Naive thymus-derived CD4-positive, alpha-beta T cell (primary cell): ENCODE data around the gene ATP11B. TPM values are rescaled to one million over a fixed set of nuclear protein-coding genes. Genes with fewer than 3 reads are reported as not detected.

Experiments used
- ATAC-seq: fragments of 150-1000 bp; cut with Tn5 transposase; 2 replicates; pipeline ENCODE4 v1.10.0; 2021; ENCODE audit warnings: mild to moderate bottlenecking, moderate library complexity
- CTCF ChIA-PET: fragments of 350-600 bp; sonication (Branson Sonifier 250); formaldehyde crosslinking; loops from one replicate; lab custom pipeline; 2021; ENCODE audit warnings: antibody characterized with exemption; lab: Charles Lee
- POLR2A ChIA-PET: fragments of 350-600 bp; sonication (Branson Sonifier 250); formaldehyde crosslinking; loops from one replicate; lab custom pipeline; 2021; ENCODE audit warnings: antibody characterized with exemption, inconsistent platforms; lab: Charles Lee
- DNase-seq, 9 donors: peaks; one replicate each; pipeline versions ENCODE4 v3.0.0 to v3.0.0-alpha.2; 2020 to 2022; ENCODE audit warnings: mixed read lengths in 1 of 9
- H3K27ac ChIP-seq: one replicate; pipeline ENCODE4 v1.7.0; 2013; ENCODE audit warnings: mild to moderate bottlenecking, low read depth, low read length, moderate library complexity
- H3K27me3 ChIP-seq, 2 donors: one replicate each; pipeline ENCODE4 v1.7.0; 2013; ENCODE audit warnings: low read length in 2 of 2, mild to moderate bottlenecking in 2 of 2, moderate library complexity in 2 of 2; ENCODE audit not compliant: control insufficient read depth in 2 of 2, insufficient read depth in 2 of 2
- H3K36me3 ChIP-seq, 3 experiments: 1 replicate in 2 of 3; 2 replicates in 1 of 3; pipeline ENCODE4 v1.7.0; 2013; ENCODE audit warnings: low read length in 3 of 3, mild to moderate bottlenecking in 3 of 3, moderate library complexity in 1 of 3; ENCODE audit not compliant: insufficient read depth in 3 of 3, control insufficient read depth in 2 of 3
- H3K4me1 ChIP-seq, 2 donors: one replicate each; pipeline ENCODE4 v1.7.0; 2013; ENCODE audit warnings: low read length in 2 of 2, mild to moderate bottlenecking in 2 of 2, moderate library complexity in 1 of 2; ENCODE audit not compliant: control insufficient read depth in 2 of 2, insufficient read depth in 2 of 2
- H3K4me3 ChIP-seq: 2 replicates; pipeline ENCODE4 v1.7.0; 2013; ENCODE audit warnings: mild to moderate bottlenecking, low read length
- H3K9me3 ChIP-seq, 3 experiments: 1 replicate in 2 of 3; 2 replicates in 1 of 3; pipeline ENCODE4 v1.7.0; 2013; ENCODE audit warnings: low read length in 3 of 3; ENCODE audit not compliant: control insufficient read depth in 2 of 3
- H3K27ac Mint-ChIP-seq, 9 donors: one replicate each; pipeline ENCODE4 v1.8.0; 2020 to 2022; ENCODE audit warnings: mixed read lengths in 9 of 9, mild to moderate bottlenecking in 8 of 9, moderate library complexity in 5 of 9, inconsistent platforms in 2 of 9
- H3K27me3 Mint-ChIP-seq, 5 donors: one replicate each; pipeline ENCODE4 v1.8.0; 2021 to 2022; ENCODE audit warnings: mixed read lengths in 5 of 5, mild to moderate bottlenecking in 1 of 5
- H3K36me3 Mint-ChIP-seq, 5 donors: one replicate each; pipeline ENCODE4 v1.8.0; 2020 to 2022; ENCODE audit warnings: mixed read lengths in 5 of 5, mild to moderate bottlenecking in 3 of 5, inconsistent platforms in 1 of 5
- H3K4me1 Mint-ChIP-seq, 7 donors: one replicate each; pipeline ENCODE4 v1.8.0; 2020 to 2022; ENCODE audit warnings: mixed read lengths in 7 of 7, mild to moderate bottlenecking in 3 of 7, inconsistent platforms in 1 of 7
- H3K4me3 Mint-ChIP-seq, 10 donors: one replicate each; pipeline ENCODE4 v1.8.0; 2020 to 2022; ENCODE audit warnings: mild to moderate bottlenecking in 10 of 10, mixed read lengths in 10 of 10, moderate library complexity in 6 of 10, inconsistent platforms in 2 of 10
- H3K9me3 Mint-ChIP-seq, 11 donors: one replicate each; pipeline ENCODE4 v1.8.0; 2020 to 2022; ENCODE audit warnings: mixed read lengths in 11 of 11, mild to moderate bottlenecking in 4 of 11, inconsistent platforms in 1 of 11, moderate library complexity in 1 of 11
- intact Hi-C, 2 donors: fragments of 100-400 bp; cut with micrococcal nuclease; formaldehyde crosslinking; loops; one replicate each; pipeline ENCODE4 v1.15.1; 2023
- polyA plus RNA-seq, 2 donors: library from polyadenylated mRNA; unstranded; fragments of 300-500 nt; fragmentation: Illumina TruSeq; gene quantifications; one replicate each; pipeline ENCODE4 v1.2.3, GENCODE V29; 2021
- total RNA-seq, 6 experiments: library from RNA in 5 of 6; stranded (reverse) in 5 of 6; gene quantifications; 1 replicate in 5 of 6; 2 replicates in 1 of 6; pipeline ENCODE4 v1.2.3 and lab custom pipeline; 2021 to 2026

ATP11B gene
- total and polyA plus RNA-seq, 7 experiments from 2014 or later: 28.4 to 136 (median 113) TPM

DNA sequence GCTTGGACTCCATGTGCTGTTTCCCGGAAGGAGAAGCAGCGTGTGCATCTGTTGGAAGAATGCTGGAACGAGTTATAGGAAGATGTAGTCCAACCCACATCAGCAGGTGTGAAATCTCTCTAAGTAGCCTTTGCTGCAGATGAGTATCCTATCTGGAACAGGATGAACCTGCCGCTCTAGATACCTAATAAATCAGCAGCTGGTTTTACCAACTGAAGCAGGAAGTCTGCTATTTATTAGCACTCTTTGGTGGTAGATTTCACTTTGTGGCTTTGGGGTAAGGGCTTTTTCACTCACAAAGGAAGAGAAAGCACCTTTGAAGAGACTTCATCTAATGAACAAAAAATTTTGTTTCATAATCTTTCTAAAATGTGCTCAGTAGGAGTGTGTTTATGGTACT, 120.6 kb downstream of the ATP11B start:
- H3K27me3 Mint-ChIP-seq: no peaks in the 10 kb centered on the region
- no peaks in the 10 kb centered on the region for H3K9me3 Mint-ChIP-seq
- Histone ChIP-seq H3K27me3 (no peaks in the 10 kb centered on the region), H3K27ac (no peak overlapping the region), H3K4me3 (no peak overlapping the region), H3K36me3 (peaks cover 0 to 4% (median 3%) of the 10 kb centered on the region in 3 experiments), H3K4me1 (peaks cover 27 to 29% of the 10 kb centered on the region in 2 donors), H3K9me3 (no peaks in the 10 kb centered on the region)
- POLR2A ChIA-PET: interaction anchor here (1.5 kb wide), 1 partner anchor 15 kb away, joined by 5 read pairs; no protein-coding TSS in a partner anchor
- CTCF ChIA-PET: no interaction called here
- H3K4me3 Mint-ChIP-seq: peak overlapping the region; percentile 53 to 72 (median 61)
- peaks cover 0 to 25% (median 6%) of the 10 kb centered on the region in 5 donors for H3K36me3 Mint-ChIP-seq
- ATAC-seq: peak; percentile 70
- DNase-seq: peak in 7 of 9 donors; percentile 14 to 54 (median 37)
- H3K4me1 Mint-ChIP-seq: peaks cover 29 to 71% (median 61%) of the 10 kb centered on the region in 7 donors
- intact Hi-C loops: loop anchor here (1.0 to 10.0 kb wide), 4 partner anchors 65 to 185 kb away; partner anchors contain the start of gene MCCC1 (in 1 of the 2)
- H3K27ac Mint-ChIP-seq: peak overlapping the region; percentile 49 to 90 (median 84)

- H3K4me3 ChIP-seq: no peak overlapping the region
- no peak for ATAC-seq
- DNase-seq: no peak
- H3K9me3 ChIP-seq: no peaks in the 10 kb centered on the region
- CTCF ChIA-PET: no interaction called here
- peaks cover 0 to 4% (median 3%) of the 10 kb centered on the region in 3 experiments for H3K36me3 ChIP-seq
- POLR2A ChIA-PET: interaction anchor here (1.5 kb wide), 1 partner anchor 16 kb away, joined by 5 read pairs; no protein-coding TSS in a partner anchor
- Mint-ChIP-seq H3K4me1 (peaks cover 29 to 67% (median 61%) of the 10 kb centered on the region in 7 donors), H3K4me3 (peak overlapping the region; percentile 30 to 72 (median 52)), H3K9me3 (no peaks in the 10 kb centered on the region), H3K27ac (peak overlapping the region; percentile 51 to 88 (median 82)), H3K36me3 (peaks cover 0 to 25% (median 6%) of the 10 kb centered on the region in 5 donors), H3K27me3 (no peaks in the 10 kb centered on the region)
- peak overlapping the region; percentile 54 for H3K27ac ChIP-seq
- H3K27me3 ChIP-seq: no peaks in the 10 kb centered on the region
- peaks cover 27 to 29% of the 10 kb centered on the region in 2 donors for H3K4me1 ChIP-seq
- intact Hi-C loops: loop anchor here (1.0 to 10.0 kb wide), 2 partner anchors 65 to 100 kb away; no protein-coding TSS in a partner anchor
These were observed 121.0 kb downstream of the ATP11B start for GRCh38 chr3:182914341-182914740.

GRCh38 chr3:182917134-182917533, 123.8 kb downstream of the ATP11B start:
- no peaks in the 10 kb centered on the region for H3K27me3 ChIP-seq
- no peaks in the 10 kb centered on the region for H3K9me3 ChIP-seq
- no peak overlapping the region for H3K4me3 Mint-ChIP-seq
- peaks cover 17 to 45% (median 40%) of the 10 kb centered on the region in 7 donors for H3K4me1 Mint-ChIP-seq
- CTCF ChIA-PET: interaction anchor here (1.2 kb wide), 1 partner anchor 10 kb away, joined by 3 read pairs; no protein-coding TSS in a partner anchor
- POLR2A ChIA-PET: no interaction called here
- ATAC-seq (no peak), DNase-seq (no peak)
- H3K36me3 Mint-ChIP-seq: peaks cover 0 to 21% (median 15%) of the 10 kb centered on the region in 5 donors
- H3K4me3 ChIP-seq: no peak overlapping the region
- H3K27ac ChIP-seq: no peak overlapping the region
- intact Hi-C loops: loop anchor here in 1 of 2 donors (10.0 kb wide), 1 partner anchor 98 kb away; no protein-coding TSS in a partner anchor
- no peaks in the 10 kb centered on the region for H3K27me3 Mint-ChIP-seq
- no peaks in the 10 kb centered on the region for H3K9me3 Mint-ChIP-seq
- peaks cover 3 to 4% (median 4%) of the 10 kb centered on the region in 3 experiments for H3K36me3 ChIP-seq
- peaks cover 21% of the 10 kb centered on the region in 2 donors for H3K4me1 ChIP-seq
- H3K27ac Mint-ChIP-seq: no peak overlapping the region

GRCh38 chr3:182919866-182920357, 126.6 kb downstream of the ATP11B start:
- ChIA-PET CTCF (interaction anchor here (2.5 kb wide), 1 partner anchor 9 kb away, joined by 9 read pairs; no protein-coding TSS in a partner anchor), POLR2A (no interaction called here)
- peaks cover 0 to 35% (median 15%) of the 10 kb centered on the region in 5 donors for H3K36me3 Mint-ChIP-seq
- no peaks in the 10 kb centered on the region for H3K27me3 ChIP-seq
- intact Hi-C loops: loop anchor here in 1 of 2 donors (10.0 kb wide), 1 partner anchor 95 kb away; no protein-coding TSS in a partner anchor
- no peaks in the 10 kb centered on the region for H3K27me3 Mint-ChIP-seq
- peaks cover 5 to 10% of the 10 kb centered on the region in 2 donors for H3K4me1 ChIP-seq
- H3K36me3 ChIP-seq: peaks cover 3 to 4% (median 4%) of the 10 kb centered on the region in 3 experiments
- no peak for DNase-seq
- H3K9me3 ChIP-seq: no peaks in the 10 kb centered on the region
- H3K4me3 Mint-ChIP-seq: no peak overlapping the region
- H3K27ac ChIP-seq: no peak overlapping the region
- H3K9me3 Mint-ChIP-seq: peaks cover 0 to 3% (median 0%) of the 10 kb centered on the region in 11 donors
- peaks cover 2 to 20% (median 13%) of the 10 kb centered on the region in 7 donors for H3K4me1 Mint-ChIP-seq
- H3K27ac Mint-ChIP-seq: no peak overlapping the region
- H3K4me3 ChIP-seq: no peak overlapping the region
- no peak for ATAC-seq

- Histone ChIP-seq H3K36me3 (peaks cover 3 to 4% (median 4%) of the 10 kb centered on the region in 3 experiments), H3K27me3 (no peaks in the 10 kb centered on the region), H3K4me1 (peaks cover 0 to 3% of the 10 kb centered on the region in 2 donors), H3K9me3 (no peaks in the 10 kb centered on the region), H3K4me3 (no peak overlapping the region), H3K27ac (no peak overlapping the region)
- CTCF ChIA-PET: interaction anchor here (2.5 kb wide), 1 partner anchor 10 kb away, joined by 9 read pairs; no protein-coding TSS in a partner anchor
- Mint-ChIP-seq H3K36me3 (peaks cover 0 to 39% (median 20%) of the 10 kb centered on the region in 5 donors), H3K4me1 (peaks cover 0 to 14% (median 6%) of the 10 kb centered on the region in 7 donors), H3K27me3 (no peaks in the 10 kb centered on the region), H3K27ac (peak overlapping the region in 1 of 9 donors; percentile 34), H3K9me3 (peaks cover 0 to 3% (median 0%) of the 10 kb centered on the region in 11 donors), H3K4me3 (no peak overlapping the region)
- POLR2A ChIA-PET: no interaction called here
- DNase-seq (no peak), ATAC-seq (no peak)
- intact Hi-C loops: no loop called here
These were observed 127.3 kb downstream of the ATP11B start for GRCh38 chr3:182920515-182921084.

GRCh38 chr3:182921665-182922355, 128.5 kb downstream of the ATP11B start:
- CTCF ChIA-PET: interaction anchor here (0.5 kb wide), 1 partner anchor 28 kb away, joined by 4 read pairs; no protein-coding TSS in a partner anchor
- no peak for ATAC-seq
- intact Hi-C loops: no loop called here

More at GRCh38 chr3:182921665-182922355, 128.5 kb downstream of the ATP11B start:
- H3K4me3 ChIP-seq: no peak overlapping the region
- H3K27ac ChIP-seq: no peak overlapping the region
- Mint-ChIP-seq H3K9me3 (peaks cover 0 to 5% (median 0%) of the 10 kb centered on the region in 11 donors), H3K27ac (peak overlapping the region in 1 of 9 donors; percentile 28), H3K4me1 (peaks cover 0 to 6% (median 2%) of the 10 kb centered on the region in 7 donors), H3K4me3 (no peak overlapping the region), H3K27me3 (no peaks in the 10 kb centered on the region), H3K36me3 (peaks cover 0 to 42% (median 29%) of the 10 kb centered on the region in 5 donors)
- DNase-seq: no peak
- POLR2A ChIA-PET: interaction anchor here (0.7 kb wide), 1 partner anchor 9 kb away, joined by 4 read pairs; no protein-coding TSS in a partner anchor
- H3K27me3 ChIP-seq: no peaks in the 10 kb centered on the region
- peaks cover 3 to 4% (median 4%) of the 10 kb centered on the region in 3 experiments for H3K36me3 ChIP-seq
- no peaks in the 10 kb centered on the region for H3K9me3 ChIP-seq
- no peaks in the 10 kb centered on the region for H3K4me1 ChIP-seq
